KG1 (cell line): ENCODE measurements around the gene CDH19.

Experiments used
- DNase-seq: peaks from one replicate; lab custom pipeline; 2025; lab: John Stamatoyannopoulos, UW

Gene CDH19, protein sequence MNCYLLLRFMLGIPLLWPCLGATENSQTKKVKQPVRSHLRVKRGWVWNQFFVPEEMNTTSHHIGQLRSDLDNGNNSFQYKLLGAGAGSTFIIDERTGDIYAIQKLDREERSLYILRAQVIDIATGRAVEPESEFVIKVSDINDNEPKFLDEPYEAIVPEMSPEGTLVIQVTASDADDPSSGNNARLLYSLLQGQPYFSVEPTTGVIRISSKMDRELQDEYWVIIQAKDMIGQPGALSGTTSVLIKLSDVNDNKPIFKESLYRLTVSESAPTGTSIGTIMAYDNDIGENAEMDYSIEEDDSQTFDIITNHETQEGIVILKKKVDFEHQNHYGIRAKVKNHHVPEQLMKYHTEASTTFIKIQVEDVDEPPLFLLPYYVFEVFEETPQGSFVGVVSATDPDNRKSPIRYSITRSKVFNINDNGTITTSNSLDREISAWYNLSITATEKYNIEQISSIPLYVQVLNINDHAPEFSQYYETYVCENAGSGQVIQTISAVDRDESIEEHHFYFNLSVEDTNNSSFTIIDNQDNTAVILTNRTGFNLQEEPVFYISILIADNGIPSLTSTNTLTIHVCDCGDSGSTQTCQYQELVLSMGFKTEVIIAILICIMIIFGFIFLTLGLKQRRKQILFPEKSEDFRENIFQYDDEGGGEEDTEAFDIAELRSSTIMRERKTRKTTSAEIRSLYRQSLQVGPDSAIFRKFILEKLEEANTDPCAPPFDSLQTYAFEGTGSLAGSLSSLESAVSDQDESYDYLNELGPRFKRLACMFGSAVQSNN

DNA sequence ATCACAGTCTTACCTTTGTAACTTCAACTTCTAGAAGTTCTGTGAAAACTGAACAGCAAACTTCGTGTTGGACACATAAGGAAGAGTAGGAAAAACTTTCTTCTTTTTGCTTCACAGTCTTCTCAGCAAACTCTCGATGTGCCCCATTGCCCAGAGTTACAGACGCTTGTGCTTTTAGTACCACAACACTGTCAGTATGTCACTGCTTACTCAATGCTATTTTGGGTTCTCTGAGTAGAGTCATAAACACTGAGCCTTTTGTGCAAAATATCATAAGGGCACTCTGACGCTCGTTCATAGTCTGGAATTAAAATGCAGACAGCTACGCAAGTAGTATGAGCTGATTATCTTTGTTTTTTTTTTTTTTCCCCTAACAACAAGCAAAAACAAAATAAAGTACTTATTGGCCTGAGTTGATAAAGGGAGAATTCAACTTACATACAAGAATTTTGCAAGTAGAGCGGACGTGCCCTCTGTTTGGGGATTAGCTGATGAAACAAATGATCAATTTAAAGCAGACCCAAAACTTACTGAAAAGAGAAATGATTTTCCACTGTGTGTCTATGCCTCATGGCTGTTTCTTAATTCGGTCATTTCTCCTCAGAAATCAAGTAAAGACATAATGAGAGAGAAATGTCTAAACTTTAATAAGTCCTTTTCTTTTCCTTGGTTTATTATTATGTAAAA is at the start of gene CDH19:
Gene CDH19, minus strand, starts transcription at position 150 of the 687 bp plus-strand sequence. CDS start 31,886 bp downstream, outside the sequence.
- DNase-seq = no peak

DNA sequence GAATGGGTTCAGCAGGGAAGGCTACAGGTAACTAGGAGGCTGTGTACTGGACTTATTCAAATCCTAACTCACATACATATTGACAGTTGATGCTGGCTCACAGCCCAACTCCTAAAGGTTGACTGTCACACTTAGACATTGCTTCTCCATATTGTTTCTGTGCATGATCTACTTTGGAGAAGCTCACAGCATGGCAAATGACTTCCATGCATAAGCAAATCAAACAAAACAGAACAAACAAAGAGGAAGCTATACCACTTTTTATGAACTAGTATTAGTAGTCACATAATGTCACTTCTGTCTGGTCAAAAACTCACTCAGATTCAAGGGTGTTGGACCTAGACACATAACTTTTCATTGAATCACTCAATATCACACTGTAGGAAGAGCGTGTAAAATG is 43.8 kb upstream of the CDH19 start:
- no peak for DNase-seq

DNA sequence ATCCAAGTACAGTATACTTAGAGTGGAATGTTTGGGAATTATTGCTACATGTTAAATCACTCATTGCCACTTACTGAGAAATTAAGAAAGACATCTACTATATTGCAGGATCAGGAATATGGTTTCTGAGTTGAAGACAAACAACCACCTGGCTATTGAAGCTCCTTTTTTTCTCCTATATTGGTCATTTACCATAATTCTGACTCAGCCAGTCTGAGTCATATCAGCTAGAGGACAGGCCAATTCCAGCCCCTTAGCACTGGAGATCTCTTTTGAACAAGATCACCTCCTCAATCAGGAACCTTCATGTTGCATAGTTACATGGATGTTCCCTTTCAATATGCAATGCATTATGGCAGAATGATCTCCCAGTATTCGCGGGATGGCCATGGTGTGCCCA is 42.7 kb upstream of the CDH19 start:
- no peak for DNase-seq

DNA sequence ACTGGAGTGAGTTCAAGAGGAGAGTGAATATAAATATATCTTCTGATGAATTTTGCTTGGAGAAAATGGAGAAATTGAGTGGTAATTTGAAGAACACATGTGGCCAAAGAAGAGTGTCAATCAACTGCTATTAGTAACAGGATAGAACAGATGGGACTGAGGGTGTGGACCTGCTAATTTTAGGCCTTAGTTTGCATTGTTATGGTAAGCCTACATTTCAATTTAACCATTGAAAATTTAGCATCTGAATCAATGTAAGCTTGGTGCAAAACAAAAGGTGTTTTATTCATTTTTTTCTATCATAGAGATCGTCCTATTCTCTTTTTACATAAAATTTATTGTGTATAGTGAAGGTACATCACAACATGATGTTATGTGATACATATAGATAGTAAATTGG is 42.1 kb upstream of the CDH19 start:
- no peak for DNase-seq

GRCh38 chr18:66641056-66641455 is 37.2 kb upstream of the CDH19 start:
- DNase-seq = no peak

GRCh38 chr18:66640431-66640830 is 36.5 kb upstream of the CDH19 start:
- DNase-seq = no peak

- DNase-seq = no peak
These were observed 35.2 kb upstream of the CDH19 start for GRCh38 chr18:66638856-66639629.

DNA sequence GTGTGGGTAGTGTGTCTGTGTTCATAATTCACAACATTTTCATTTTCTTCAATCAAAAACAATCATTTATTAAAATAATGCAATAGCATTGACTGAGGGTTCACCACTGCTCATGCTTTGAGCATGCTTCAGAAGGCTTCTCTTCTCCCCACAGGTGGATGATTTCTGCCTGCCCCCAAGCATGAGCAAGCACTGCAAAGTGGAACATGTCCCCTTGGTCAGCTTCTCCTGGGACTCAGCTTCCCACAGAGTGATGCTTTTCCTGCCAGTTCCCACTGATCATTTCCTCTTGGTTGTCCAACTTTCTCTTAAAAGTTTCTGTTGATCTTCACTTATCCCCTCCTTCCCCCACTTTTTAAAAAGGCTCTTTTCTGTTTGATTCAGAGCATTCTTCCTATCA is 31.5 kb upstream of the CDH19 start:
- no peak for DNase-seq

GRCh38 chr18:66632756-66633155 is 28.9 kb upstream of the CDH19 start:
- DNase-seq = no peak

DNA sequence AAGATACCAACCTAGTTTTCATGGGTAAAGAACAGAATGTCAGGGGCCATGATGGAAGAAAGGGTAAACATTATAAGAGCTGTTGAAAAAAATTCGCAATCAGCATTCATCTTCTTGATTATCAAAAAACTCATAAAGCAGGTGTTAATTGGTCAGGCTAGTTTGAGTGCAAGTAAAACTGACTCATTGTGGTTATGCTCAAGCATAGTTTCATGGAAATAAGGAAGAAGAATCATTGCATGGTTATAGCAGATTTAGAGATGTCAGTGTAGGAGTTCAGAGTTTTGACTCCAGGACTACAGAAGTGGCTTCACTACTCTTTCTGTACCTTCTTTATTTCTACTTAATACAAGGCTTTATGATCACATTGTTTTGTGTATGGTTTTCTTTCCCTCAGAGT is 26.9 kb upstream of the CDH19 start:
- peak; percentile 19 for DNase-seq

GRCh38 chr18:66623821-66624220 is 19.9 kb upstream of the CDH19 start:
- no peak for DNase-seq

DNA sequence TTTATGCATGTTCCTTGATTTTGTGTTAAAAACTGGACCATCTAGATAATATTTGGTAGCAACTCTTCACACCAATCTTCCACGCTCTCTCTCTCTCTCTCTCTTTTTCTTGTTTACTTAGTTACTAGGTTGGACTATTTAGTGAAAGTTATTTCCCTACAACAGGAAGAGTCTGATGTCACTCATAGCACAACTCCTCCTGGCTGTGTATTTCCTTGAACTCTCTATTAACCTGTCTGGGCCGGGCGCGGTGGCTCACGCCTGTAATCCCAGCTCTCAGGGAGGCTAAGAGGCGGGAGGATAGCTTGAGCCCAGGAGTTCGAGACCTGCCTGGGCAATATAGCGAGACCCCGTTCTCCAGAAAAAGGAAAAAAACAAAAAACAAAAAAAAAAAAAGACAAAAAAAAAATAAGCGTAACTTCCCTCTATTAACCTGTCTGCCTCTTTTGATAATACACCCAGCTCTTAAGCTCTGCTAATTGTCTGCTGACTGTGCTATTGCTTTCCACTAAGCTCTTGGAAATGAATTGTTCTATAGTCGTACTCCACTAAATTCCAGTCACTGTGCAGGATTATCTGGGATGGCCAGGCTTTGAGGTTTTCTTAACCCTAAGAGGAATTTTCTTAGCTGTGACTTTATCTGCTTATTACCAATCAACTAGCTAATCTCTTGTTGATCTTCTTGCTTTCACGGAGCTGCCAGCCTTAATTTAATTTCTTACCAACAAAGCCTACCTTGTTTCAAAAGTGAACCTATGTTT is 18.1 kb upstream of the CDH19 start:
- DNase-seq = no peak

- DNase-seq = peak; percentile 20
These were observed 12.7 kb upstream of the CDH19 start for GRCh38 chr18:66616523-66616983.

DNA sequence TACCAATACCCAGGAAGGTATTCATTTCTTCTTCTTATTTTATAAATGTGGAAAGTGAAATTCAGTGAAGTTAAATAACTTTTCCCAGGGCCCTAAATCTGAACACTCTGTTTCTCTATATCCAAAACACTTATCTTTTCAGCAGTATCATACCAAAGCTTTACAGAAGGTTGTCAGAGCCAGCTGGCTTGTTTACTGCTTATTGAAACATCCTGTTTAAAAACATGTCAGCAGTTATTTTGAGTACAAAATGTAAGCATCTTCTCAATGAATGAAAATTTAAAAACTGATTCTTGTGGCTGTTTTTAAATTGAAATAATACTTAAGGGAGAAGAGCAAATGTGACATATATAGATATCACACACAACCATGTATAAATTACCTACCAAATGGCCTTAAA is 11.3 kb upstream of the CDH19 start:
- DNase-seq = no peak

DNA sequence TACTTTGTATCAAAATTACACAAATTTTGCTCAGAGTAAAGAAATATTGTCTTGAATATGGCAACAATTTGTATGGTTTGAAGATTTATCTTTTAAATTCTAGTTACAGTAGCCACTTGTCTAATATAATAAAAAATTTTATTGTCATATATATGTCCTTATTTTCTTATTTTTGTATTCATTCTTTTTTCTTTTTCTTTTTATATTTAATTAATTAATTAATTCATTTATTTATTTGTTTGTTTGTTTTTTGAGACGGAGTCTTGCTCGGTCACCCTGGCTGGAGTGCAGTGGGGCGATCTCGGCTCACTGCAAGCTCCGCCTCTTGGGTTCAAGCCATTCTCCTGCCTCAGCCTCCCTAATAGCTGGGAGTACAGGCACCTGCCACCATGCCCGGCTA is 3.7 kb upstream of the CDH19 start:
- DNase-seq = no peak

GRCh38 chr18:66601649-66602048 is 2.2 kb downstream of the CDH19 start:
- DNase-seq = no peak

DNA sequence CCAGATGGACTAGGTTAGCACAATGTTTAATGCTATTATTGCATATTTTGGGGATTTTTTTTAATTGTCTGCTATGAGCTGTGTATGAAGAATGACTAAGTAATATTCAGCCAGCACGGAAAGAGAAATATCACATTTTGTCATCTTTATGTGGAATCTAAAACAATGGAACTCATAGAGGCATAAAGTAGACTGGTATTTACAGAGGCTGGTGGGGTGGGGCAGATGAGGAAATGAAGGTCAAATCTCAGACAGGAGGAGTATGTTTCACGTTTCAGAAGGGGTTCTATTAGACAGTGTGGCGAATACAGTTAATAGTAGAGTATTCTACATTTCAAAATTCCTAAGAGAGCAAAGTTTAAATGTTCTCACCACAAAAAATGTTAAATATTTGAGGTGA is 4.7 kb downstream of the CDH19 start:
- DNase-seq = no peak

GRCh38 chr18:66587430-66587829 is 16.5 kb downstream of the CDH19 start:
- DNase-seq = no peak

DNA sequence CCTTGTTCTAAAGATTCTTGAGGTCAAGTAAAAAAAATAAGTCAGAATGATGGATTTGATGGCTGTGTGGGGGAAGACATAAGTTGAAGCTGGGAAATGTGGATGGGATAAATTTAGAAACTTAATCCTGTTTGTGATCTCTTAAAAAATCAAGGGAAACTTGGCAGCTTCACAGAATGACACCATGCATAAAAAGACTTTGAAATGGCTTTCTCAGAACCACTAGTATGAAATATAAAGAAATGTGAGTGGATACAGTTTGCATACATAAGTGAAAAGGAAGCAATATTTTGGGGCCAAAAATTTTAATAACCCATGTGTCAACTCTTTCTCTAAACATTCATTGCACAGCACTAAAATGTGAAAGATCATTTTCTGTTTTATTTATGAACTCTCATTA is 21.7 kb downstream of the CDH19 start:
- DNase-seq = no peak

GRCh38 chr18:66575263-66575662 is 28.6 kb downstream of the CDH19 start:
- no peak for DNase-seq

- no peak for DNase-seq
These were observed 32.0 kb downstream of the CDH19 start for GRCh38 chr18:66571845-66572244.
